ENCODE data around the gene WDFY3.

- TF ChIP-seq CTCF (IDR thresholded peaks at IDR 0.05): no peak
- TF ChIP-seq POLR2A (IDR thresholded peaks at IDR 0.05): no peak
These were observed 188.4 kb downstream of the WDFY3 start for GRCh38 chr4:84778041-84778440.
